Body of pancreas (tissue), 4 donors: ENCODE results near the gene RASA3. TPM values are rescaled to one million over a fixed set of nuclear protein-coding genes. Genes with fewer than 3 reads are reported as not detected.
A peak's percentile ranks its signal among the peaks of the same experiment; 100 is the strongest.

ENCODE experiments used
- ATAC-seq: fragments of 150-250 bp; one replicate; pipeline ENCODE4 v1.9.1; 2016
- DNase-seq, 4 donors: peaks; one replicate each; pipeline ENCODE4 v3.0.0-alpha.2; 2019
- H3K27ac ChIP-seq, 4 donors: fragments of 200-600 bp; sonication (generic); 1 replicate in 3 of 4; 2 replicates in 1 of 4; pipeline versions ENCODE4 v1.5.1 to v1.6.1; 2016 to 2019; ENCODE audit warnings: mild to moderate bottlenecking in 1 of 4, mixed read lengths in 1 of 4, moderate library complexity in 1 of 4
- H3K27me3 ChIP-seq, 2 donors: fragments of 200-600 bp; sonication (generic); one replicate each; pipeline ENCODE4 v1.6.0; 2016; ENCODE audit warnings: mild to moderate bottlenecking in 1 of 2
- H3K36me3 ChIP-seq, 2 donors: fragments of 200-600 bp; sonication (generic); replicated peaks in 1 of 2; 2 replicates each; pipeline ENCODE4 v1.5.1; 2016; ENCODE audit warnings: low read depth in 2 of 2; ENCODE audit not compliant: insufficient read depth in 1 of 2
- H3K4me1 ChIP-seq: fragments of 200-600 bp; sonication (generic); one replicate; pipeline ENCODE4 v1.6.0; 2016
- H3K4me3 ChIP-seq, 2 donors: fragments of 200-600 bp; sonication (generic); 1 replicate in 1 of 2; 2 replicates in 1 of 2; pipeline ENCODE4 v1.5.1; 2016 to 2019
- H3K9me3 ChIP-seq, 3 donors: fragments of 200-600 bp; sonication (generic); 1 replicate in 2 of 3; 2 replicates in 1 of 3; pipeline ENCODE4 v1.5.1; 2016
- CTCF ChIP-seq, 7 experiments: fragments of 450-650 bp in 4 of 7; fragments of 200-600 bp in 3 of 7; sonication (generic) in 3 of 7; IDR thresholded peaks; one replicate each; pipeline ENCODE4 v1.5.1; 2016 to 2019; ENCODE audit warnings: antibody characterized with exemption in 7 of 7
- POLR2A ChIP-seq, 3 donors: fragments of 450-650 bp; IDR thresholded peaks; one replicate each; pipeline ENCODE4 v1.6.1; 2016; ENCODE audit warnings: antibody characterized with exemption in 3 of 3, mild to moderate bottlenecking in 2 of 3
- WGBS, 2 donors: methylation state at CpG; one replicate each; pipeline ENCODE4 v1.1.5; 2017; 5-methylcytosine and 5-hydroxymethylcytosine counted together
- intact Hi-C: fragments of 100-400 bp; cut with DNase I; formaldehyde crosslinking; loops from one replicate; pipeline ENCODE4 v1.15.1; 2023
- total RNA-seq, 2 donors: library from RNA; depleted of rRNA; stranded (reverse); fragments of >200 nt; gene quantifications; one replicate each; pipeline ENCODE4 v1.1.0, GENCODE V29; 2016

Gene RASA3
- total RNA-seq, 2 donors from 2014 or later = 10.2 to 19.2 TPM

GRCh38 chr13:114068656-114069318, 63.6 kb downstream of the RASA3 start:
- H3K36me3 ChIP-seq = no peaks in the 10 kb centered on the region
- H3K27me3 ChIP-seq = no peaks in the 10 kb centered on the region
- H3K9me3 ChIP-seq = no peaks in the 10 kb centered on the region
- TF ChIP-seq CTCF (IDR thresholded peaks at IDR 0.05) = no peak
- TF ChIP-seq POLR2A (IDR thresholded peaks at IDR 0.05) = no peak
- 38 to 68% methylated on average over 19 of the region's 19 CpGs for WGBS, 2 donors
- no peak overlapping the region for H3K4me3 ChIP-seq
- intact Hi-C loops = no loop called here
- peak overlapping the region in 2 of 4 donors; percentile 43 to 51 for H3K27ac ChIP-seq
- ATAC-seq = no peak
- peak in 1 of 4 donors; percentile 44 for DNase-seq
- peaks cover 44% of the 10 kb centered on the region for H3K4me1 ChIP-seq

GRCh38 chr13:114067886-114068651, 64.4 kb downstream of the RASA3 start:
- H3K36me3 ChIP-seq = no peaks in the 10 kb centered on the region
- DNase-seq (no peak), ATAC-seq (no peak)
- no peak overlapping the region for H3K4me3 ChIP-seq
- WGBS, 2 donors = 76 to 86% methylated on average over 24 of the region's 24 CpGs
- peaks cover 44% of the 10 kb centered on the region for H3K4me1 ChIP-seq
- H3K27me3 ChIP-seq = no peaks in the 10 kb centered on the region
- TF ChIP-seq POLR2A (IDR thresholded peaks at IDR 0.05) (no peak), CTCF (IDR thresholded peaks at IDR 0.05) (no peak)
- peak overlapping the region in 2 of 4 donors; percentile 43 to 51 for H3K27ac ChIP-seq
- intact Hi-C loops = no loop called here
- H3K9me3 ChIP-seq = no peaks in the 10 kb centered on the region

GRCh38 chr13:114067381-114067885, 65.0 kb downstream of the RASA3 start:
- TF ChIP-seq CTCF (IDR thresholded peaks at IDR 0.05) (no peak), POLR2A (IDR thresholded peaks at IDR 0.05) (no peak)
- Histone ChIP-seq H3K36me3 (no peaks in the 10 kb centered on the region), H3K27ac (peak overlapping the region in 2 of 4 donors; percentile 51 to 53), H3K4me3 (no peak overlapping the region), H3K4me1 (peaks cover 44% of the 10 kb centered on the region), H3K27me3 (no peaks in the 10 kb centered on the region), H3K9me3 (no peaks in the 10 kb centered on the region)
- intact Hi-C loops = no loop called here
- ATAC-seq (no peak), DNase-seq (no peak)
- WGBS, 2 donors = 68 to 76% methylated on average over 9 of the region's 9 CpGs

GRCh38 chr13:114066956-114067355, 65.5 kb downstream of the RASA3 start:
- Histone ChIP-seq H3K9me3 (no peaks in the 10 kb centered on the region), H3K4me3 (no peak overlapping the region), H3K4me1 (peaks cover 44% of the 10 kb centered on the region), H3K27me3 (no peaks in the 10 kb centered on the region), H3K27ac (peak overlapping the region in 2 of 4 donors; percentile 51 to 53), H3K36me3 (no peaks in the 10 kb centered on the region)
- 73% methylated on average over 3 of the region's 7 CpGs; no CpG with 5 or more reads in 1 of the 2 donors for WGBS, 2 donors
- no peak for TF ChIP-seq POLR2A (IDR thresholded peaks at IDR 0.05)
- TF ChIP-seq CTCF (IDR thresholded peaks at IDR 0.05) = no peak
- DNase-seq (no peak), ATAC-seq (no peak)
- intact Hi-C loops = no loop called here
